SK-N-MC (cell line): ENCODE results near the gene ACOT4.

ENCODE experiments used
- EZH2 ChIP-seq: fragments of 200-600 bp; sonication (generic); IDR thresholded peaks from one replicate; pipeline ENCODE4 v1.6.1; 2017; ENCODE audit warnings: antibody characterized with exemption
- FOXP2 ChIP-seq: optimal IDR thresholded peaks from 2 replicates; pipeline ENCODE3; 2011; ENCODE audit warnings: mild to moderate bottlenecking, moderate library complexity; ENCODE audit not compliant: insufficient read depth; ENCODE audit errors: extremely low read length, control extremely low read depth
- POLR2AphosphoS5 ChIP-seq: IDR thresholded peaks from 2 replicates; pipeline ENCODE4 v1.6.1; 2012; ENCODE audit warnings: mild to moderate bottlenecking, low read depth, low read length, borderline replicate concordance

DNA sequence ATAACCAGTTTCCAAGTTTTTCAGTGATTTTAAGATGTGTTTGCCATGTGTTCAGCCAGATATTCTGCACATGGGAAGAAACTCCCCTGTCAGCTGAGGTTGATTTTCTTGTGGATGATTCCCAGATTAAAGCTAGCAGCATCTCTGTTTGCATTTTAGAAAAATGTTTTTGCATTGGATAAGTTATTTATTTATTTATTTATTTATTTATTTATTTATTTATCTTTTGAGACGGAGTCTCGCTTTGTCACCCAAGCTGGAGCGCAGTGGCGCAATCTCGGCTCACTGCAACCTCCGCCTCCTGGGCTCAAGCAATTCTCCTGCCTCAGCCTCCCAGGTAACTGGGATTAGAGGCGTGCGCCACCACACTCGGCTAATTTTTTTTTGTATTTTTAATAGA lies 2.8 kb downstream of the ACOT4 start:
- TF ChIP-seq POLR2AphosphoS5 (no peak), EZH2 (no peak), FOXP2 (no peak)
